Gastrocnemius medialis (tissue), 4 donors: ENCODE results near the gene KRT36.

Experiments
- CTCF ChIP-seq, 5 experiments: fragments of 450-650 bp in 3 of 5; fragments of 200-600 bp in 2 of 5; sonication (generic) in 2 of 5; IDR thresholded peaks in 4 of 5; conservative IDR thresholded peaks in 1 of 5; 1 replicate in 4 of 5; 2 replicates in 1 of 5; pipeline ENCODE4 v1.5.1; 2016 to 2019; ENCODE audit warnings: antibody characterized with exemption in 5 of 5, mild to moderate bottlenecking in 3 of 5, moderate library complexity in 3 of 5
- POLR2A ChIP-seq, 2 donors: fragments of 450-650 bp; IDR thresholded peaks; one replicate each; pipeline ENCODE4 v1.6.1; 2017; ENCODE audit warnings: antibody characterized with exemption in 2 of 2, mild to moderate bottlenecking in 2 of 2, moderate library complexity in 2 of 2

DNA sequence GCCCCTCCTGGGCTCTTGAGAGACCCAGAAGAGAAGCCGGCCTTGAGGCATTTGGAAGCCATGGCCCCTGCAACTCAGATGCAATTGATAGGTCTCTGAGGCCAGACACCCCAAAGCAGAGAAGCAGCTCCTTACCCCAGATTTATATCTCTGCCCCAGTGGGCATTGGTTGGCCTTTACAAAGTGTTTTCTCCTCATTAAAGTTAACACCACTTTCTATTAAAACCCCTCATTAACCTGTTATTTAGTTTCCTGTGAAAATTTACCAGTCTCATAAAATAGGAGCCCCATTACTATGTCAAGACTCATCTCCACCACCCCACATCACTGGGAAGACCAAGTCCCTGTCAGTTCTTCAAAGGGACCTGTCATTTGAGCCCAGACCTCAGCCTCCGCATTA lies 8.7 kb downstream of the KRT36 start, which contains the start of gene KRT35:
- no peak for TF ChIP-seq CTCF (IDR thresholded peaks at IDR 0.05 in 4 of 5, conservative IDR thresholded peaks at IDR 0.05 in 1 of 5)
- TF ChIP-seq POLR2A (IDR thresholded peaks at IDR 0.05) = no peak
